GM19043 (cell line): ENCODE data around the gene MYO18B.

Experiments used
- ATAC-seq: cut with Tn5 transposase; IDR thresholded peaks from one replicate; pipeline ENCODE4 v1.9.1; 2021; ENCODE audit warnings: low read depth; ENCODE audit not compliant: unreplicated experiment

Gene MYO18B

GRCh38 chr22:25710501-25710900 is 31.5 kb upstream of the MYO18B start:
- ATAC-seq = no peak

GRCh38 chr22:25711491-25711890 is 30.5 kb upstream of the MYO18B start:
- no peak for ATAC-seq

- no peak for ATAC-seq
Observed at GRCh38 chr22:25712661-25713400, 29.2 kb upstream of the MYO18B start.

GRCh38 chr22:25714070-25714469 is 27.9 kb upstream of the MYO18B start:
- no peak for ATAC-seq

- ATAC-seq = no peak
Observed at GRCh38 chr22:25714739-25715138, 27.2 kb upstream of the MYO18B start.

GRCh38 chr22:25716637-25717036 is 25.4 kb upstream of the MYO18B start:
- ATAC-seq = no peak

GRCh38 chr22:25718135-25718840 is 23.7 kb upstream of the MYO18B start:
- ATAC-seq = no peak

- ATAC-seq = no peak
Observed at GRCh38 chr22:25722223-25722622, 19.8 kb upstream of the MYO18B start.

- no peak for ATAC-seq
Observed at GRCh38 chr22:25722626-25723025, 19.4 kb upstream of the MYO18B start.

- ATAC-seq = no peak
Observed at GRCh38 chr22:25726241-25726640, 15.7 kb upstream of the MYO18B start.

- ATAC-seq = no peak
Observed at GRCh38 chr22:25728071-25728470, 13.9 kb upstream of the MYO18B start.

- ATAC-seq = no peak
Observed at GRCh38 chr22:25729016-25729995, 12.7 kb upstream of the MYO18B start.

GRCh38 chr22:25735650-25736049 is 6.3 kb upstream of the MYO18B start:
- ATAC-seq = no peak

GRCh38 chr22:25736378-25737011 is 5.5 kb upstream of the MYO18B start:
- ATAC-seq = no peak

GRCh38 chr22:25739659-25740344 is 2.2 kb upstream of the MYO18B start:
- no peak for ATAC-seq

GRCh38 chr22:25742918-25743708 is 1.1 kb downstream of the MYO18B start:
- no peak for ATAC-seq

- no peak for ATAC-seq
Observed at GRCh38 chr22:25744694-25745093, 2.7 kb downstream of the MYO18B start.

GRCh38 chr22:25745341-25746011 is 3.5 kb downstream of the MYO18B start:
- ATAC-seq = no peak

- ATAC-seq = no peak
Observed at GRCh38 chr22:25746012-25746373, 4.0 kb downstream of the MYO18B start.
